PC-9 (cell line): ENCODE data around the gene PHYHD1.

Experiments used
- CTCF ChIP-seq: fragments of 200-600 bp; sonication (generic); conservative IDR thresholded peaks from 2 replicates; pipeline ENCODE4 v1.6.1; 2017; ENCODE audit warnings: mixed run types, antibody characterized with exemption, mild to moderate bottlenecking, moderate library complexity
- EZH2 ChIP-seq: fragments of 200-600 bp; sonication (generic); IDR thresholded peaks from 2 replicates; pipeline ENCODE4 v1.8.0; 2017; ENCODE audit warnings: antibody characterized with exemption, low read depth

DNA sequence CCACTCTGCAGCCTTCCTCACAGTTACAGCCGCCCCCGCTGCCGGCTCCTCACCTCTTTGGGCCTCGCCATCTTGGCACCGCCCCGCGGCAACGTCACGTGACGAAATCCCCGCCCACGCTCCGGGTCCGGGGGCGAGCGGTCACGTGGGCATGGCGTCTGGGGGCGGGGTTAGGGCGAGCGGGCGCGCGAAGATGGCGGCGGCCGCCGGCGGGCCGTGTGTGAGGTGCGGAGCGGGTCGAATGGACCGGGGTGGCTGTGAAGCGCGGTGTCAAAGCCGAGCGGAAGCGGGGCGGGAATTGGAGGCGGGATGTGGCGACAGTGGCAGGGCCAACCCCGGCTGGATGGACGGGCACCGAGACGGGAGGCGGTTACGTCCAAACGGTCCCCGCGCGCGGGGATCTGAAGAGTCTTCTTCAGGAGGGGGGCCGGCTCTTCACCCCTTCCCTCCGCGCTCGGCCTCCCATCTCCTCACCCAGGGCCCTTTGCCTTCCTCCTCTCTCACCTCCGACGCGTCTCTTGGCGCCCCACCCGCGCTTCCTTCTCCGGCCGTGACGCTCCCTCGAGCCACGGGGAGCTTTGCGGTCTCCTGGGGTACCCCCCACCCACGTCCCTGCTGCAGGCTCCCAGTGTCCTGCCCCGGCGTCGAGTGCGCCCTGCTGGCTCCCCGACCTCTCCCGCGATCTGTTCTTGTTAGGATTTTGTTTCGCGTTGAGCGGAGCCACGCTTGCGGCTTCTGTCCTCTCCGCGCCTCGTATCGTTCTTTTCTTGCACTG lies 26.9 kb downstream of the PHYHD1 start, which contains the start of the genes DOLK and NUP188:
- TF ChIP-seq CTCF (no peak), EZH2 (no peak)
